GM12874 (cell line): Measurements from ENCODE around the gene MVK.

Experiments used
- CTCF ChIP-seq: IDR thresholded peaks from 2 replicates; pipeline ENCODE4 v1.5.1; 2011; ENCODE audit warnings: low read depth, mild to moderate bottlenecking, control low read depth, low read length, moderate library complexity; ENCODE audit not compliant: insufficient read depth

The MVK gene

GRCh38 chr12:109598428-109598854 is 24.8 kb downstream of the MVK start:
- TF ChIP-seq CTCF = no peak

DNA sequence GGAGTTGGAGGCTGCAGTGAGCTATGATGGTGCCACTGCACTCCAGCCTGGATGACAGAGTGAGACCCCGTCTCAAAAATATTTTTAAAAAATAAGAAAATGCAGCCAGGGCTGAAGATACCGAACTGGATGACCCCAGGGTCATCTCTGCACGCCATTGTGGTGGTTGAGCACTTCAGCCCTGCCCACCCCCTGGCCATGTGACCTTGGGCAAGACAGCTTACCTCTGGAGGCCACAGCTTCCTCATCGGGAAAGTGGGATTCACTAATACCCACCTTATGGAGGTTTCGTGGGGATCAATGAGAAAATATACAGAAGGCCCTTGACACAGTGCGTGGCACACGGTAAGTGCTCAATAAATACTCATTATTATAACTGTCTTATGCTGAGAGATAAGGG is 25.5 kb downstream of the MVK start:
- TF ChIP-seq CTCF = no peak

- no peak for TF ChIP-seq CTCF
Measured at GRCh38 chr12:109600481-109600880, 26.9 kb downstream of the MVK start.

- TF ChIP-seq CTCF = no peak
Measured at GRCh38 chr12:109600995-109601394, 27.4 kb downstream of the MVK start.

- TF ChIP-seq CTCF = no peak
Measured at GRCh38 chr12:109601557-109601956, 28.0 kb downstream of the MVK start.

- TF ChIP-seq CTCF = no peak
Measured at GRCh38 chr12:109604132-109604585, 30.6 kb downstream of the MVK start.

DNA sequence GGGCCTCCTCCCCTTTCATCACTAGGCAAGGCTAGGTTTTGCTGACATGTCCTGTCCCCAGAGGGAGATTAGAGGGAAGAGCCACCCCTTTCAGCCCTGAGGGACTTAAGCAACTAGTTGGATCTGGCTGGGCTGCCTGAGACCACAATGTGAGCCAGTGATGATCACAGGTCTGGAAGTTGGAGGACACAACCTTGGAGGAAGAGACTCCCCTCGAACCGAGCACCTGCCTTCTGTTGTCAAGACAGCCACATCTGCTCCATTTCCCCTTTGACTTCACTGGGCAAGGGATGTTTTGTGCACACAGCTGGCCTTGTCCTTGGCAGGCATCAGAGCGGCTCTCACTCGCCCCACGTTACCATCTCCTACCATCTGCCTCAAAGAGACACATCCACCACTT is 31.4 kb downstream of the MVK start:
- no peak for TF ChIP-seq CTCF
